HG03025 (cell line): ENCODE measurements around the gene BMP5.

ENCODE experiments used
- ATAC-seq: cut with Tn5 transposase; IDR thresholded peaks from one replicate; pipeline ENCODE4 v1.9.1; 2021; ENCODE audit warnings: mild to moderate bottlenecking, moderate library complexity; ENCODE audit not compliant: unreplicated experiment, low FRiP score

BMP5 gene

DNA sequence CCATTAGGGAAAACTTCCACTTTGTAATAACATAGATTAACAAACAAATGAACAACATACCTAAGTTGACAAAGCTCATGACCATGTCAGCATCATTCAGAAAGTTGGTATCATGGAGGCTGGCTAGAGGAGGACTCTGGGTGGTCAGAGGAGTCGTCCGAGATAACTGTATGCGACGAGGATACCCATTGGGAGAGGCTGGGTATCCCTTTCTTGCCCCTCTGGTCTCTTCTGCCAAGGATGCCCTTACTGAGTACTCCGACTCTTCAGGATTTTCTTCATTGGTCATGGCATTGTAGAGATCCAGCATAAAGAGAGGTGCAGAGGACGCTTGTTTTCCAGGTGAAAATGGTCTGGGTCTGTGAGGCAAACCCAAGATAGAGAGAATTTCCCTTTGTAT, 1.1 kb downstream of the BMP5 start:
- no peak for ATAC-seq

DNA sequence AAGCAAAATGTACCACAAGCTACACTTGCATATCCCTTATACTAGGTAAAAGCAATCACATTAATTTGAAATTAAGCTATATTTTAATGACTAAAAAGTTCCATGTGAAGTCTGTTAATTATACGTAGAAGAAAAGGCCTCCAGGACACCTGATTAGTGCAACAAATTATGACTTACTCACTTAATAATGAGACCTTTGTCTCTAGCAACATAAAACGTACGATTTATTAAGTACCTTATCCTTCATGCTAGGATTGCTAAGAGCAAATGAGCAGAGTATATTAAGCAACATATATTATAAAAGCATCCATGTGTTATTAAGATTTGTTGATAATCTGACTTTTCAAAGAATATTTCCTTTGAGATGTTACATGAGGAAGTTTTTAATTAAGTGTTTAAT, 2.5 kb downstream of the BMP5 start:
- no peak for ATAC-seq

DNA sequence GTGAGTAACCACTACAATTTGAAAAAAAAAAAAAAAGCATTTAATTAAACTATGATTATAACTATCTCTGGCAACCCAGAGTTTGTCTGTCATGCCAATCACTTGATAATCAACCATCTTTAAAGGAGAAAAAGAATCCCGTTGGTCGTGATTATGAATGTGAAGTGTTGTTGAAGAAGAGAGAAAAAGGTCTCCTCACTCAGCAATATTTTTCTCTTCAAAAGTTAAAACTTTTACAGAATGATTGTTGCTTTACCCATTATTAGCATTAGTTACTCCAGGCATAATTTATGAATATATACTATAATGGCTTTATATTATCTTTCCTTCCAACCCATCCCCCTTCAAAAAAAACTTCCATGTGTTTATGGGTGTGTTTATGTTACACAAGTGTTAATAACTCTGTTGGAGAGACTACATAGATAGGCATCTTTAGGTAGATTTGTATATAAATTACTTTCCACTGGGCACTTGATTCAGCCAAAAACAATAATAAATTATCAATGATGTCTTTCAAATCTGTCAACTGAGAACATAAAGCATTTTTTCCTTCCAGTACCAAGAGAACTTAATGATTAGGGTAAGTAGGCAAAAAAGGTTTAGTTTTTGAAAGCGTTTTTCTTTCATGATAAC, 5.1 kb downstream of the BMP5 start:
- ATAC-seq: no peak

DNA sequence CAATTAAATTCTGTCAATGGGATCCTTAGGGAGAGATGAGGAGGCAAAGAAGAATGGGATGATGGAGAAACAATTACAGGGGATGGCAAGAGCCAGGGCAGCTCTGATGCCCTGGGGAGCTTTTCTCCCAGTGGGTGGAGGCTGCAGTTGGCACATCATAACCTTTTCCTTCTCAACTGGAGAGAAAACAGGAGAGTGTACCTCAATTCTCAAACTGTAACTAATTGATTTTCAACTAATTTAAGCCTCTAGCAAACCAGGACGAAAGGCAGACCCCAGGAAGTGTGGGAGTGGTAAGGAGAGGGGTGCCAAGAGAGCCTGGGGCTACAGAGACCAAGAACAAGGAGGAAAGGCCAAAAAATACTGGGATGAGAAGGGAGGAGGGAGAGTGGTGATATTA, 5.7 kb downstream of the BMP5 start:
- ATAC-seq: no peak

DNA sequence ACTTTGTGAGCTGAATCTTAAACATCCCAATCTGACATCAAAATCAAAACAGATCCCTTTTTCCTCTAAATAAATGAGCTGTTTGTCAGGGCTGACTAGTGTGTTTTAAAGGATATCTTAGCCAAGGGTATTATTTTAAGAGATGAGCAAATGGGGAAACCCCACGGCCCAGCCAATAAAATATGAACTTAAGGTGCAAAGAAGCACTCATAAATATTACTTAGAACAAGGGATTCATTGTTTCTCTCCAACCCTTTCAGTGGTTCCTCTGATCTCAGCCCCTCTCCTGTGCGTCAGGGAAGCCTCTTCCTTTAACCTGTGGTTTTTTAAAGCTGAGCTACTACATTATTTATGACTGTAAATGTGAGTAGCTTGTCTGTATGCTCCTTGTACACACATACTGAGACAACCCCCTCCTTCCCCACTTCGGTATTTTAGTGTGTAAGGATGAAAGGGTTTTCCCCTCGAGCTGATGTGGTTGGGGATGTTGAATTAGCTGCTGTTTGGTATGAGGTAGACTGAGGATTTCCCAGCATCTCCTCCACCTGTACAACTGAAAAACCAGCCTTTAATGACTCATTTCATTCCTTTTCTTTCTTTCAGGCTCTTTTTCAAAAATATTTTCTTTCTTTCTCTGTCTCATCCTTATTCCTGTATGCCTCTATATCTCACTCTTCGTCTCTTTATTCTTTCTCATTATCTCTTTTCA, 6.5 kb downstream of the BMP5 start:
- peak; percentile 98 for ATAC-seq

DNA sequence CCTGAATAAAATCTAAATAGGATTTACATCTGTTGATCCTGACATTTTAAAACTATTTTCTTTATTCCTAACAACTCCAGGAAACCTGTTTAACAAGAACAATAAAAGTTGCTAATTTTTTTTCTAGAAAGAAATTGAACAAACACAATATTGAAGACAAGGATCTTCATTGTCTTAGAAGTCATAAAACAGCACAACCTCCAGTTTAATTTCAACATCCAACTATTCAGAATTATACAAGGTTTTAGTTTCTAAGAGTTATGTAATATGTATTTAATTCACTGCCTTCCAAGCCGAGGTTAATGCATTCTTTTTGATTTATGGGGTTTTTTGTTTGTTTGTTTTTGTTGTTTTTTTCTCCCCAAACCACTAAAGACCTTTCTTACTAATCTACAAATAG, 7.2 kb downstream of the BMP5 start:
- no peak for ATAC-seq

DNA sequence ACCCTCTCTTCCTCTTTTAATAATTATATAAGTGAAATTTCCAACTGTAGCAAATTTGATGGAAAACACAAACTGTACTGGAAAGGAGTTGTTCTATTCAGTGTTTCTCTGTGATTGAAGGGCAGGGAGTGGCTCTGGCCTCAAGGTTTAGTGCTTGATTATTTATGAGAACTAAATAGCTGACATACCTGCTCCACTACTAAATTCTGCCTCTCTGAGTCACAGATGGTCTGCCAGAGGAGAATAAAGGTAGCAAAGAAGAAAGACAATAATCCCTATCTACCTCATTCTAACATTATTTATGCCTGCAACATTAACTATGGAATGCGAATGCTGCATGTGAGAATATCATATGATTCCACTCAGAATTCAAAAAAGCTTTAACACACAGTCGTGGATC, 9.3 kb downstream of the BMP5 start:
- ATAC-seq: no peak

DNA sequence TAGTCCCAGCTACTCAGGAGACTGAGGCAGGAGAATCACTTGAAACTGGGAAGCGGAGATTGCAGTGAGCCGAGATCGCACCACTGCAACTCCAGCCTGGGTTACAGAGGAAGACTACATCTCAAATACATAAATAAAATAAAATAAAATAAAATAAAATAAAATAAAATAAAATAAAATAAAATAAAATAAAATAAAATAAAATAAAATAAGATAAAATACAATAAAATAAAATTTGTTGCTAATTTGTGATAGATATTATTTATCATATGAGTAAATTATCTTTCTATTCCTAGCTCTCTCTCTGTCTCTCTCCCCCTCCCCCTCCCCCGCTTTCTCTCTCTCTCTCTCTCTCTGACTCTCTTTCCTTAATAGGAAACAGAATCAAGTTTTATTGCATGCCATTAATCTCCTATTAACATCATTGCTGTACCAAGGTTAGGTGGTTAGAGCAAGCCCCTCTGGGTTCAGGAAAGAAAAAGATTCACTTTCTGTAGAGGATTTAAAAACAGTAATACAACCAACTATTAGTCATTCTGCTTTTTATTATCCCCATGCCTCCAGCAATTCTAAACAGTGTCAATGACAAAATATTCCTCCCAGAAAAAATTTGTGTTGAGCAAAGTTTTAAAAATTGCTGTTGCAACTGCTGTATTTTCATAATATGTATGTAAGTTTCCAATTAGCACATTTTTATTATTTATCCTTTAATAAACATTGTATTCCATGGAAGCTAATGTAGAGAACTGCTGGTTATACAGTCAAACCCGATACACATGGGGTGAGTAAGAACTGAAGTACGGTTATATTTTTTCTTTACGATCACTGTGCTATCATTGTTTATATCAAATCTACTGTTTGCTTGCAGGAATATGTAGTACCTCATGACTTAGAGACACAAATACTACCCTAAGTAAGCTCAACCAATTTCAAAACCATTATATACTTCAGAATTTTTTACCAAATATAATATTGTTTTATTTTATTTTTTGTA, 22.1 kb downstream of the BMP5 start:
- ATAC-seq: no peak

DNA sequence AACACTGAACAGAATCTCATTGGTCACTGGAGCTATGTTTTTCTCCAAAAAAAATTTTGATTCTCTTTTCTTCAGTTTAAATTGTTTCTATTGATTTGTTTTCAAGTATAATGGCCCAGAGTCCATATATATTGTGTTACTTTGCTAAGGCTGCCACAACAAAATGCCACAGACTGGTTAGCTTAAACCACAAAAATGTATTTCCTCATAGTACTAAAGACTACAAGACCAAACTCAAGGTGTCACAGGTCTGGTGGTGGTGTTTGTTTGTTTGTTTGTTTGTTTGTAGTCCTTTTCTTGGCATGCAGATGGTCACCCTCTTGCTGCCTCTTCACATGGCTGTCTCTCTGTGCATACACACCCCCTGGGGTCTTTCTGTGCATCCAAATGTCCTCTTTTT, 34.0 kb downstream of the BMP5 start:
- no peak for ATAC-seq

DNA sequence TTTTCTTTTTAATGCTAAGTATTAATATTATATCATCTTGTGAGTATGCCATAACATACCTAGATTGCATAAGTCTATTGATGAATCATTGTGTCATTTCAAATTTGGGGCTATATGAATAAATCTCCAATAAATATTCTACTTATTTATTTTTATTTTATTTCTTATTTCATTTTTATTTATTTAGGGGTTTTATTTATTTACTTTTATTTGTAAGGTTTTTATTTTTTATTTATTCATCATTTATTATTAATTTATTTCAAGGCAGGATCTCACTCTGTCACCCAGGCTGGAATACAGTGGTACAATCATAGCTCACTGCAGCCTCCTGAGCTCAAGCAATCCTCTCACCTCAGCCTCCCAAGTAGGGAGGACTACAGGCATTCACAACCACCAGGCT, 36.3 kb downstream of the BMP5 start:
- ATAC-seq: no peak

DNA sequence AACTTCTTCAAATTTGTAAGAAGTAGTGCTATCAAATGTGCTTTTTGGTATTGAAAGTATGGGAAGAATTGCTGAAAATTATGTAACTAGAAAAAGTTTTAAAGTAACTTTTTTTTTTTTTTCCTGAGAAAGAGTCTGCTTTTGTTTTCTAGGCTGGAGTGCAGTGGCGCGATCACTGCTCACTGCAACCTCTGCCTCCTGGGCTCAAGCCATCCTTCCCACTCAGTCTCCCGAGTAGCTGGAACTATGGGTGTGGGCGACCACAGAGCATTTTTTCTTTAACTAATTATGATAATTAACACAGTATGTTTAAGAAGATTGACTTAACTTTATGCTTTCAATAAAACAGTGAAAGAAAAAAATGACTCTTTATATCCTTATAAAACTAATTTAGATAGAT, 38.4 kb downstream of the BMP5 start:
- ATAC-seq: no peak

DNA sequence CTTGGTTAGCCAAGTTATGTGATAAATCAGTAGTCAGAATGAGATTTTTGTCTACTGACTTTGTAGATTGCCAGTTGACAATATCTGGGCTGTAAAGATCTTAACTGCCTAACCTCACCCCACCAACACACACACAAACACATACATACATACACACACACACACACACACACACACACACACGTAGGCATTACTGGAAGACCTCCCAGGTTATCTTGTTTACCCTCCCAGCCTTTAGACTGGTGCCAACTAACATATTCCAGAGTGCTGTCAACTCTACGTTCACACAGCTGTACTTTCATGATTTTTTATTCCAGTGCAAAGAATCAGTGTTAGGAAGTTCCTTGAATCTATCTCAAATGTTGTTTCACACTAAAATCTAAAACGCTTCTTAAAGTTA, 38.9 kb downstream of the BMP5 start:
- no peak for ATAC-seq

DNA sequence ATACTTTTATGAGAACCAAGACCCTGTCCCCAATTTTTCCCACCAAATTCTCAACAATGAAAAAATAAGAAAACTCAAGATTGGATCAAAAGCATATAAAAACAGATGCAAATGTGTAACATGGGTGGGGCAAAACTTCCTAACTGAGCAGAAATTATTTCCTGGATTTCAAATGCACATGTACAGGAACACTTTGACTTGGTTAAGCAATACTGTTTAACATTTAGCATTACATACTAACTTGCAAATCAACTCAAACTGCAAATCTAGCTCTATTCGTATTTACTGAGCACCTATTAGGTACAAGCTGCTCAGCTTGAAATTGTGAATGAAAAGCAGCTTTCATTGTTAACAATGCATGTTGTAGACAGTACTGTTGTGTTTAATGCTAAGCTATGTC, 40.2 kb downstream of the BMP5 start:
- ATAC-seq: no peak

DNA sequence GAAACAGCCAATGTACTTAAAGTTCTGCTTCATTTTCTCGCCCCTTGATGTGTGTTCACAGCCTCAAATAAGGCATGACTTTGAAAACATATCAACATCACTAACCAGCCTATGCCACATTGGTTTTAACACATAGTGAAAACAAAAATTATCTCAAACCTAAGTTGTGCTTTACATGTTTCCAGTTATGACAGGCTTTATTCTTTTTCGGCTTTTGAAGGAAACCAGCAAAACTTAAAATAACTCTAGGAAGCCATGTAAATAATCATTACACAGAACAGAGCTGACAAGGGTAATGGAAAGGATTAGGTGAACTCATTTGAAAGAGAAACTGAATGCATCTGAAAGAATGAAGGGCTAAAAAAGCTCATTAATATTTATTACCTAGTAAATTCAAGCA, 42.1 kb downstream of the BMP5 start:
- ATAC-seq: peak; percentile 82

DNA sequence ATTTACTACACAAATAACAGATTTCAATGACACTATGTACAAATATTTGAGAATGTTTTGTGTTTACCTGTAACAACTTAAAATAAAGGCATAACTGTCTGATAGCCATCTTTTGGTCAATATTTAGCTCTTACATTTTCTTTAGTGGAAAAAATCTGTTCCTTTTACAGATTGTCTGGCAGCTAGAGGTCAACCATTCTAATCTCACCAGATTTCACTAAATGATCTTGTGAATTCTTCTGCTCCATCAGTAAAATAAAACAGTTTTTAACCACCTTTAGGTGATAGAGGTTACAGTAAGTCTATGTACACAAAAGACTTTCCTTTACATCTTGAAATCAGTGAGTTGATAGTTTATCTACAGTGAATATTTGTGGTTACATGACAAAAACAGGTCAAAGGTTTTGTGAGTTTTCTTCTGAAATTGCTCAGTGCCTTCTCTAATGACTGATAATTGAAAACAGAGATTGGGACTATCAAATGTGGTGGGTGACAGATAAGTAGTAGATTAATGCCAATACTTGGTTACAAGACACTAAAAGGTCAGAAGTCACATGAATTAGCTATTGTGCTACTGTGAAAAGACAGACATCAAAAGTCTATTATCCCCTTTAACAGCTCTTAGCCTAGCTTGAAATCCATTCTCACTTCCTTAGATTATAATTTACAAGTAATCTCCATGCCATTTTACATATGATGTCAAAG, 47.4 kb downstream of the BMP5 start:
- no peak for ATAC-seq

DNA sequence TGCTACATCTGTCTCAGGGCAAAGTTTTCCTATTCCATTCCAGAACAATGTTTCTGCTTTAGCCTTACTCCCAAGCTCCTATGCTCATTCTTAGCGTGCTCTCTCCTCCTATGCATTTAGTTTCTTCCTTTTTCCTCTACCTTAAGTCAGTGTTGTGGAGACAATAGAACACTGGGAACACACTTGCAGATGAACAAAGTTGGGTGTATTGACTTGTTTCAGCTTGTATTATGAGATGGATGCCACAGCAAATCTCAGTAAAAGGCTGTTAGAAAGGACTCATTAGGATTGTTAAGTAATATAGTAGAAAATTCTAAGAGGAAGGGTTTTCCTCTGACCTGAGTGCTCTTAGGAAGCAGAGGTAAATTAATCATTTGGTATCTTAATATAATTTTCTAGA, 48.4 kb downstream of the BMP5 start:
- no peak for ATAC-seq

DNA sequence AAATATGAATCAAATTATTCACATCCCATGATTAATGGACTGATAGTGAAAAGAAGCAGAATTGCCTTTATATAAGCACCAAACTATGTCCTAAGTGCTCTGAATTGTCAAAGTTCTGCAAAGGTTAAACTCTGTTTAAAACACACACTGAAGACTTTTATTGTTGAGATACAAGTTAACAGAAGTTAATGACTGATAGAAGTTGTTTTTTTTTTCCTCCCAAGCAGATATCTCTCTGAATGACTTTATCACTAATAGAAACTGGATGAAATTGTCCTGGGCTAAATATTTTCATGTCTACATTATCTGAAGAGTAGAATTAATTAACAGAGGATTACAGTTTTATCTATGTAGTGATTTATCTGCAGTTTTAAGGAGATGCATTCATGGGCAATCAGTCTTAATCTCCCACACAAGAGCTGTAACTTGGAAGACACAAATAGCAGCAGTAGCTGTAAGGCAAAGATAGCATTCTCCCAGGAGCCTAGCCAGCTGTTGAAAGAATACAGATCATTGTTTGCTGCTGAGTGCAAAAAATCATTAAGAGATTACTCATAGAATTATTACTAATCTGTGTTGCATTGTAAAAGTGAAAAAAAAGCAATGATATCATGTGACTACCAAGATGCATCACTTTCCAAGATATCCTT, 49.9 kb downstream of the BMP5 start:
- ATAC-seq: no peak

DNA sequence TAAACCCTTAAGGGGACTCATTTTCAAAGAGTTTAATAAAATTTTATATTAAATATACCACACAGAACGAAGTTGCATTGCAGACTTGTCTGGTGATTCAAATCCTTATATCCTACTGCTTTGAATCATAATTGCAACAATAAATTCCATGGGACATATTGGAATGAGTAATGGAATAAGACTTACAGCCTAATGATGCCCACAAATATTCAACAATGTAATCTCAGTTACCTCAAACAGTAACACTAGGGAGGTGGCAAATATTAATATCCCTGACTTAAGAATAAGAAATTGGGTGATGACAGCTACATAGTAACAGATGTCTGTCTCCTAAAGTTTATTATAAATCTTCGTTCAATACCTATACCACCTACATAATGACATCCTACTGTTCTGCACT, 52.6 kb downstream of the BMP5 start:
- no peak for ATAC-seq

DNA sequence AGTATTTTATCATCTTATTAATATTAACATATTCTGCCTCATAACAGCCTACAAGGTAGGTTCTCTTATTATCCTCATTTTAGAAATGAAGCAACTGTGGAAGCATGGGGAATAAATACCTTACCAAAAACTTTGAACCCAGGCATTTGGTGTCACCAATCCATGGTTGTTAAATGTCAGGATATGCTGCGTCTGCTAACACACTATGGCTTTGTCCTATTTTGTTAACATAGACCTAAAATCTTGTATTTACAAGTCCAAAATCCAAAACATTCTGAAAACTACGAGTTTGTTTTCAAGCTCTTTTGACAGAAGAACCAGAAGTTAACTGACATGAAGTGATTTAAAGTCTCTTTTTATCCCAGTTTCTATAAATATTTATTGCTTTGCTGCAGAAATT, 53.4 kb downstream of the BMP5 start:
- ATAC-seq: no peak

DNA sequence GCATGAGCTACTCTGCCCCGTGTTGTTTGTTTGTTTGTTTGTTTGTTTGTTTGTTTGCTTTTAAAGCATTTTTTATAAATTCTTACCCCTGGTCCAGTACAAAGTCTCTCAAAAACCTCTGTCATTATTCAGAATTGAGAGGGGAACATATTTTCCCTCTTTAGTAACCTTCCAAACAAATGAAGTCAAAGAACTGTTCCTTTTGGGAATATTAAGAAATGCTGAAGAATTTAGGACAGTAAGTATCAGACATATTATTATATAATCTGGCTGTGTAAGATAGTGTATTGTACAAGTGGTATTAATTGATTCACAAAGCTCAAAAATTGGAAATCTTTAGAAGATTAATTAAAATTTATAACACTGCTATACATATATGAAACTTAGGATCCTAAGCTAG, 54.7 kb downstream of the BMP5 start:
- ATAC-seq: no peak
